ENCODE measurements around the gene IGF1R.

GRCh38 chr15:98754657-98755022 lies 106.3 kb downstream of the IGF1R start:
- TF ChIP-seq CTCF (IDR thresholded peaks at IDR 0.05) (no peak), EZH2 (IDR thresholded peaks at IDR 0.05) (no peak), EZH2phosphoT487 (IDR thresholded peaks at IDR 0.05) (no peak)

All from neural progenitor cell (in vitro differentiated cells).